ENCODE measurements around the gene NRCAM.
A peak's percentile ranks its signal among the peaks of the same experiment; 100 is the strongest.

The NRCAM gene

GRCh38 chr7:108145401-108145800, 310.8 kb downstream of the NRCAM start:
- no peak for DNase-seq
- ATAC-seq (replicated peaks), result no peak
- peaks cover 7 to 31% of the 10 kb centered on the region in 2 donors for H3K27me3 Mint-ChIP-seq
- no peak overlapping the region for H3K27ac Mint-ChIP-seq
- H3K4me3 Mint-ChIP-seq, result no peak overlapping the region
- no peaks in the 10 kb centered on the region for H3K4me1 Mint-ChIP-seq (ENCODE audit: low read depth in 2 of 2)
- H3K36me3 Mint-ChIP-seq (ENCODE audit: insufficient read depth), result no peaks in the 10 kb centered on the region
- H3K9me3 Mint-ChIP-seq, result no peaks in the 10 kb centered on the region

- no peak for DNase-seq
- Mint-ChIP-seq H3K27ac (no peak overlapping the region), H3K4me3 (no peak overlapping the region), H3K27me3 (peaks cover 7 to 31% of the 10 kb centered on the region in 2 donors), H3K9me3 (no peaks in the 10 kb centered on the region), H3K4me1 (ENCODE audit: low read depth in 2 of 2) (no peaks in the 10 kb centered on the region), H3K36me3 (ENCODE audit: insufficient read depth) (no peaks in the 10 kb centered on the region)
- ATAC-seq (replicated peaks), result no peak
These were observed 311.3 kb downstream of the NRCAM start for GRCh38 chr7:108144931-108145330.

GRCh38 chr7:108143658-108144420, 312.4 kb downstream of the NRCAM start:
- ATAC-seq (replicated peaks) (no peak), DNase-seq (no peak)
- Mint-ChIP-seq H3K4me3 (no peak overlapping the region), H3K4me1 (ENCODE audit: low read depth in 2 of 2) (no peaks in the 10 kb centered on the region), H3K27ac (no peak overlapping the region), H3K36me3 (ENCODE audit: insufficient read depth) (no peaks in the 10 kb centered on the region), H3K9me3 (no peaks in the 10 kb centered on the region), H3K27me3 (peaks cover 1 to 25% of the 10 kb centered on the region in 2 donors)

- Mint-ChIP-seq H3K9me3 (no peaks in the 10 kb centered on the region), H3K4me1 (ENCODE audit: low read depth in 2 of 2) (no peaks in the 10 kb centered on the region), H3K27ac (no peak overlapping the region), H3K36me3 (ENCODE audit: insufficient read depth) (no peaks in the 10 kb centered on the region), H3K27me3 (peaks cover 4 to 28% of the 10 kb centered on the region in 2 donors), H3K4me3 (no peak overlapping the region)
- ATAC-seq (replicated peaks) (no peak), DNase-seq (no peak)
These were observed 313.5 kb downstream of the NRCAM start for GRCh38 chr7:108142675-108143259.

GRCh38 chr7:108142180-108142579, 314.1 kb downstream of the NRCAM start:
- H3K4me3 Mint-ChIP-seq, result no peak overlapping the region
- H3K4me1 Mint-ChIP-seq (ENCODE audit: low read depth in 2 of 2), result no peaks in the 10 kb centered on the region
- no peak for DNase-seq
- H3K27me3 Mint-ChIP-seq, result peaks cover 9 to 26% of the 10 kb centered on the region in 2 donors
- no peaks in the 10 kb centered on the region for H3K36me3 Mint-ChIP-seq (ENCODE audit: insufficient read depth)
- H3K9me3 Mint-ChIP-seq, result no peaks in the 10 kb centered on the region
- no peak overlapping the region for H3K27ac Mint-ChIP-seq
- ATAC-seq (replicated peaks), result no peak

- Mint-ChIP-seq H3K36me3 (ENCODE audit: insufficient read depth) (no peaks in the 10 kb centered on the region), H3K9me3 (no peaks in the 10 kb centered on the region), H3K4me1 (ENCODE audit: low read depth in 2 of 2) (peaks cover 6 to 8% of the 10 kb centered on the region in 2 donors), H3K27ac (no peak overlapping the region), H3K27me3 (peaks cover 9 to 20% of the 10 kb centered on the region in 2 donors), H3K4me3 (no peak overlapping the region)
- DNase-seq, result no peak
- no peak for ATAC-seq (replicated peaks)
These were observed 315.6 kb downstream of the NRCAM start for GRCh38 chr7:108140671-108141070.

GRCh38 chr7:108138911-108139310, 317.3 kb downstream of the NRCAM start:
- H3K36me3 Mint-ChIP-seq (ENCODE audit: insufficient read depth), result no peaks in the 10 kb centered on the region
- no peak for DNase-seq
- H3K9me3 Mint-ChIP-seq, result no peaks in the 10 kb centered on the region
- peaks cover 14% of the 10 kb centered on the region in 2 donors for H3K4me1 Mint-ChIP-seq (ENCODE audit: low read depth in 2 of 2)
- H3K4me3 Mint-ChIP-seq, result no peak overlapping the region
- no peak for ATAC-seq (replicated peaks)
- H3K27me3 Mint-ChIP-seq, result peaks cover 9 to 20% of the 10 kb centered on the region in 2 donors
- H3K27ac Mint-ChIP-seq, result no peak overlapping the region

GRCh38 chr7:108137993-108138392, 318.2 kb downstream of the NRCAM start:
- Mint-ChIP-seq H3K4me1 (ENCODE audit: low read depth in 2 of 2) (peaks cover 14% of the 10 kb centered on the region in 2 donors), H3K9me3 (no peaks in the 10 kb centered on the region), H3K27me3 (peaks cover 9 to 16% of the 10 kb centered on the region in 2 donors), H3K4me3 (no peak overlapping the region), H3K36me3 (ENCODE audit: insufficient read depth) (no peaks in the 10 kb centered on the region), H3K27ac (no peak overlapping the region)
- DNase-seq (no peak), ATAC-seq (replicated peaks) (no peak)

- H3K4me1 Mint-ChIP-seq (ENCODE audit: low read depth in 2 of 2), result peaks cover 14% of the 10 kb centered on the region in 2 donors
- DNase-seq (no peak), ATAC-seq (replicated peaks) (no peak)
- H3K4me3 Mint-ChIP-seq, result no peak overlapping the region
- peaks cover 9 to 13% of the 10 kb centered on the region in 2 donors for H3K27me3 Mint-ChIP-seq
- no peak overlapping the region for H3K27ac Mint-ChIP-seq
- H3K9me3 Mint-ChIP-seq, result no peaks in the 10 kb centered on the region
- no peaks in the 10 kb centered on the region for H3K36me3 Mint-ChIP-seq (ENCODE audit: insufficient read depth)
These were observed 319.2 kb downstream of the NRCAM start for GRCh38 chr7:108137040-108137439.

- no peak for ATAC-seq (replicated peaks)
- Mint-ChIP-seq H3K4me3 (peak overlapping the region in 1 of 2 donors; percentile 3), H3K27me3 (peaks cover 9 to 13% of the 10 kb centered on the region in 2 donors), H3K4me1 (ENCODE audit: low read depth in 2 of 2) (peaks cover 14% of the 10 kb centered on the region in 2 donors), H3K36me3 (ENCODE audit: insufficient read depth) (no peaks in the 10 kb centered on the region), H3K27ac (peak overlapping the region in 1 of 2 donors; percentile 26), H3K9me3 (no peaks in the 10 kb centered on the region)
- DNase-seq, result no peak
These were observed 320.0 kb downstream of the NRCAM start for GRCh38 chr7:108136191-108136688.

- peak in 1 of 3 experiments; percentile 5 for DNase-seq
- ATAC-seq (replicated peaks), result peak; percentile 72
- Mint-ChIP-seq H3K9me3 (no peaks in the 10 kb centered on the region), H3K27ac (peak overlapping the region in 1 of 2 donors; percentile 26), H3K36me3 (ENCODE audit: insufficient read depth) (no peaks in the 10 kb centered on the region), H3K4me1 (ENCODE audit: low read depth in 2 of 2) (peaks cover 14% of the 10 kb centered on the region in 2 donors), H3K27me3 (peaks cover 9 to 12% of the 10 kb centered on the region in 2 donors), H3K4me3 (peak overlapping the region in 1 of 2 donors; percentile 3)
These were observed 320.6 kb downstream of the NRCAM start for GRCh38 chr7:108135446-108136190.

GRCh38 chr7:108134486-108134885, 321.8 kb downstream of the NRCAM start:
- no peaks in the 10 kb centered on the region for H3K36me3 Mint-ChIP-seq (ENCODE audit: insufficient read depth)
- peaks cover 14% of the 10 kb centered on the region in 2 donors for H3K4me1 Mint-ChIP-seq (ENCODE audit: low read depth in 2 of 2)
- no peak overlapping the region for H3K27ac Mint-ChIP-seq
- no peak for ATAC-seq (replicated peaks)
- H3K9me3 Mint-ChIP-seq, result no peaks in the 10 kb centered on the region
- H3K4me3 Mint-ChIP-seq, result no peak overlapping the region
- no peak for DNase-seq
- peaks cover 6 to 9% of the 10 kb centered on the region in 2 donors for H3K27me3 Mint-ChIP-seq

- DNase-seq (no peak), ATAC-seq (replicated peaks) (no peak)
- Mint-ChIP-seq H3K27me3 (peaks cover 0 to 6% of the 10 kb centered on the region in 2 donors), H3K27ac (no peak overlapping the region), H3K36me3 (ENCODE audit: insufficient read depth) (no peaks in the 10 kb centered on the region), H3K9me3 (no peaks in the 10 kb centered on the region), H3K4me1 (ENCODE audit: low read depth in 2 of 2) (peaks cover 14% of the 10 kb centered on the region in 2 donors), H3K4me3 (no peak overlapping the region)
These were observed 323.5 kb downstream of the NRCAM start for GRCh38 chr7:108132551-108133265.
